HG02759 (cell line): ENCODE measurements around the gene IL3.

Experiments used
- ATAC-seq: cut with Tn5 transposase; IDR thresholded peaks from one replicate; pipeline ENCODE4 v1.9.1; 2021; ENCODE audit warnings: mild to moderate bottlenecking, moderate library complexity; ENCODE audit not compliant: unreplicated experiment

IL3 gene

DNA sequence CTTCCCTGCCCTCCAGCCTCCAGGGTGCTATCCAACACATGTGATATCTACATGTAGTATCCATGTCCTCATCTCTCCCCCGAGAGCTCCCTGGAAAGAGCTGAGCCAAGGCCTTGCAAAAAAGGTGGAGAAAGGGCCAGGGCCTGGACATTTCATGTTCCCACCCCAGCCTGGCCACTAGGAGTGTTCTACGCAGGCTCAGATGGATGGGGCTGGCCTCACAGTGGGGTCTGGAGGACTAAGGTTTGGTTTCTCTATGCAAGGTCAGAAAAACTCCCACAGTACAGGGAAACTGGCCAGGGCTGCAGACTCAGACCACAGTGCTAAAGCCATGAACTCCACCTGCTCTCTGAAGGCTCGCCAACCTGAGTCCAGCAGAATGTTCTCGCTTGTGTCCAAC is 11.6 kb downstream of the IL3 start:
- ATAC-seq: no peak

DNA sequence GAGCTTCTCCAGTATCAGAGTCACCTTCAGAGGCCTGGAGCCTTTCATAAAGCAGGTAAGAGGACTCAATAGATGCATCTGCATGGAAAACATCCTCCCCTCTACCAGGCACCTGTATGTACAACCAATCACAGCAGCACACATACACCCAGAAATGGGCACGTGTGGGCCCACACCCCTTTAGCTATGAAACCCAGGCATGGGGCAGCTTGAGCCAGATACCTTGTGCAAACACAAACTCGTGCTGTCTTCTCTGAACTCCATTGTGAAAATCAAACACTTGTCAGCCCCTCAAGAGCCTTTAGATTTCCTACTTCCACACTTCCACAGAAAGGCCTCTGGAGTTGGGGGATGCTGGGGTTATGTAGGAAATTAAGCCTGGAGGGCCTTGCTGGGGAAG is 12.1 kb downstream of the IL3 start:
- no peak for ATAC-seq

DNA sequence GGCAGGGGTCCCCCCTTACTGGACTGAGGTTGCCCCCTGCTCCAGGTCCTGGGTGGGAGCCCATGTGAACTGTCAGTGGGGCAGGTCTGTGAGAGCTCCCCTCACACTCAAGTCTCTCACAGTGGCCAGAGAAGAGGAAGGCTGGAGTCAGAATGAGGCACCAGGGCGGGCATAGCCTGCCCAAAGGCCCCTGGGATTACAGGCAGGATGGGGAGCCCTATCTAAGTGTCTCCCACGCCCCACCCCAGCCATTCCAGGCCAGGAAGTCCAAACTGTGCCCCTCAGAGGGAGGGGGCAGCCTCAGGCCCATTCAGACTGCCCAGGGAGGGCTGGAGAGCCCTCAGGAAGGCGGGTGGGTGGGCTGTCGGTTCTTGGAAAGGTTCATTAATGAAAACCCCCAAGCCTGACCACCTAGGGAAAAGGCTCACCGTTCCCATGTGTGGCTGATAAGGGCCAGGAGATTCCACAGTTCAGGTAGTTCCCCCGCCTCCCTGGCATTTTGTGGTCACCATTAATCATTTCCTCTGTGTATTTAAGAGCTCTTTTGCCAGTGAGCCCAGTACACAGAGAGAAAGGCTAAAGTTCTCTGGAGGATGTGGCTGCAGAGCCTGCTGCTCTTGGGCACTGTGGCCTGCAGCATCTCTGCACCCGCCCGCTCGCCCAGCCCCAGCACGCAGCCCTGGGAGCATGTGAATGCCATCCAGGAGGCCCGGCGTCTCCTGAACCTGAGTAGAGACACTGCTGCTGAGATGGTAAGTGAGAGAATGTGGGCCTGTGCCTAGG is 13.0 kb downstream of the IL3 start, which contains the start of gene CSF2:
Gene CSF2, plus strand, starts transcription at position 559 of the 783 bp plus-strand sequence. Its CDS starts 35 bp downstream, at position 594.
- no peak for ATAC-seq

DNA sequence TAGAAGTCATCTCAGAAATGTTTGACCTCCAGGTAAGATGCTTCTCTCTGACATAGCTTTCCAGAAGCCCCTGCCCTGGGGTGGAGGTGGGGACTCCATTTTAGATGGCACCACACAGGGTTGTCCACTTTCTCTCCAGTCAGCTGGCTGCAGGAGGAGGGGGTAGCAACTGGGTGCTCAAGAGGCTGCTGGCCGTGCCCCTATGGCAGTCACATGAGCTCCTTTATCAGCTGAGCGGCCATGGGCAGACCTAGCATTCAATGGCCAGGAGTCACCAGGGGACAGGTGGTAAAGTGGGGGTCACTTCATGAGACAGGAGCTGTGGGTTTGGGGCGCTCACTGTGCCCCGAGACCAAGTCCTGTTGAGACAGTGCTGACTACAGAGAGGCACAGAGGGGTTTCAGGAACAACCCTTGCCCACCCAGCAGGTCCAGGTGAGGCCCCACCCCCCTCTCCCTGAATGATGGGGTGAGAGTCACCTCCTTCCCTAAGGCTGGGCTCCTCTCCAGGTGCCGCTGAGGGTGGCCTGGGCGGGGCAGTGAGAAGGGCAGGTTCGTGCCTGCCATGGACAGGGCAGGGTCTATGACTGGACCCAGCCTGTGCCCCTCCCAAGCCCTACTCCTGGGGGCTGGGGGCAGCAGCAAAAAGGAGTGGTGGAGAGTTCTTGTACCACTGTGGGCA is 13.8 kb downstream of the IL3 start:
- ATAC-seq: no peak

DNA sequence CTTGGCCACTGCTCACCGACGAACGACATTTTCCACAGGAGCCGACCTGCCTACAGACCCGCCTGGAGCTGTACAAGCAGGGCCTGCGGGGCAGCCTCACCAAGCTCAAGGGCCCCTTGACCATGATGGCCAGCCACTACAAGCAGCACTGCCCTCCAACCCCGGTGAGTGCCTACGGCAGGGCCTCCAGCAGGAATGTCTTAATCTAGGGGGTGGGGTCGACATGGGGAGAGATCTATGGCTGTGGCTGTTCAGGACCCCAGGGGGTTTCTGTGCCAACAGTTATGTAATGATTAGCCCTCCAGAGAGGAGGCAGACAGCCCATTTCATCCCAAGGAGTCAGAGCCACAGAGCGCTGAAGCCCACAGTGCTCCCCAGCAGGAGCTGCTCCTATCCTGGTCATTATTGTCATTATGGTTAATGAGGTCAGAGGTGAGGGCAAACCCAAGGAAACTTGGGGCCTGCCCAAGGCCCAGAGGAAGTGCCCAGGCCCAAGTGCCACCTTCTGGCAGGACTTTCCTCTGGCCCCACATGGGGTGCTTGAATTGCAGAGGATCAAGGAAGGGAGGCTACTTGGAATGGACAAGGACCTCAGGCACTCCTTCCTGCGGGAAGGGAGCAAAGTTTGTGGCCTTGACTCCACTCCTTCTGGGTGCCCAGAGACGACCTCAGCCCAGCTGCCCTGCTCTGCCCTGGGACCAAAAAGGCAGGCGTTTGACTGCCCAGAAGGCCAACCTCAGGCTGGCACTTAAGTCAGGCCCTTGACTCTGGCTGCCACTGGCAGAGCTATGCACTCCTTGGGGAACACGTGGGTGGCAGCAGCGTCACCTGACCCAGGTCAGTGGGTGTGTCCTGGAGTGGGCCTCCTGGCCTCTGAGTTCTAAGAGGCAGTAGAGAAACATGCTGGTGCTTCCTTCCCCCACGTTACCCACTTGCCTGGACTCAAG is 14.6 kb downstream of the IL3 start:
- ATAC-seq: no peak

DNA sequence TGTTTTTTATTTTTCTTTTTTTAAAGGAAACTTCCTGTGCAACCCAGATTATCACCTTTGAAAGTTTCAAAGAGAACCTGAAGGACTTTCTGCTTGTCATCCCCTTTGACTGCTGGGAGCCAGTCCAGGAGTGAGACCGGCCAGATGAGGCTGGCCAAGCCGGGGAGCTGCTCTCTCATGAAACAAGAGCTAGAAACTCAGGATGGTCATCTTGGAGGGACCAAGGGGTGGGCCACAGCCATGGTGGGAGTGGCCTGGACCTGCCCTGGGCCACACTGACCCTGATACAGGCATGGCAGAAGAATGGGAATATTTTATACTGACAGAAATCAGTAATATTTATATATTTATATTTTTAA is 15.2 kb downstream of the IL3 start:
- no peak for ATAC-seq

DNA sequence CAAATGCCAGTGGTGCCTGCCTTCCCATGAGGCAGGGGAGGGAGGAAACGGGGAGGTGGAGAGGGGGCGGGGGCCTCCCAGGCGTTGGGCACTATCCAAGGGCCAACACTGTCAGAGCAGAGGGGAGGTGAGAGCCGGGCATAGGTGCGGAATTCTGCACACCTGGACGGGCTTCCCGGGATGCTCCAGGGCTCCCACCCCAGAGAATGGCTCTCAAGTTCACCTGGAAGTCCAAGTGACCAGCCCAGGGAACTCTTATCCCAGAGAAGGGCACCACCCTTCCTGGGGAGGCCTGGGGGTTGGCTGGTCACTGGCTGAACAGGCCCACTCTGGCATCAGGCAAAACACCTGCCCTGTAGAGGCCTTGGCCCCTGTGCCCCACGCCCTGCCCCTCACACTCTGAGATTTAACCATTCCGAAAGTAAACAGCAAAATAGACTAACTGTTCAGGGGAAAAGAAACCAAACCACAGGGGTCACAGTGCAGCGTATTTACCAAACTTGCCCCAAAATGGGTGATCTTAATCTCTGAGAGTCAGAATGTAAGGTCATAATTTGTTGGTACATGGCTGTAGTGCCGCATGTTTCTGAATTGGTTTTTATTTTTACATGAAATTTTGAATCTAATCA is 15.9 kb downstream of the IL3 start:
- ATAC-seq: no peak

DNA sequence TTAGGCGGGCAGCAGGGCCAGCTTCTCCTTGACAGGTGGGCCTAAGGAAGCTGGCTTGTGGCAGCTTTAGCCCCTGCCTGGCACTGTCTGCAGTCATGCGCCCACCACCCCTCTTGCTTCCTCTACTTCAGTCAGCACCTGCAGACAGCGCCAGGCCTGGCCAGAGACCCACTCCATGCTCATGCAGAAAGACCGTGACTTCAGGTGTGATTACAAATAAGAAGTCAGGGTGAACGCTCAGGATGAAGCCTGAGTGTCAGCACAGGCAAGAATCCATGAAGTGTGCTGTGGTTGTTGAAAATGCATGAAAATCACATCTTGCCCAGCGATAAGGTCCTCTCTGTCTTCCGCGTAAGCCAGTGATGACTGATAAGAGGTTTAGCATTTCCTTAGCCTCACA is 16.5 kb downstream of the IL3 start:
- no peak for ATAC-seq

DNA sequence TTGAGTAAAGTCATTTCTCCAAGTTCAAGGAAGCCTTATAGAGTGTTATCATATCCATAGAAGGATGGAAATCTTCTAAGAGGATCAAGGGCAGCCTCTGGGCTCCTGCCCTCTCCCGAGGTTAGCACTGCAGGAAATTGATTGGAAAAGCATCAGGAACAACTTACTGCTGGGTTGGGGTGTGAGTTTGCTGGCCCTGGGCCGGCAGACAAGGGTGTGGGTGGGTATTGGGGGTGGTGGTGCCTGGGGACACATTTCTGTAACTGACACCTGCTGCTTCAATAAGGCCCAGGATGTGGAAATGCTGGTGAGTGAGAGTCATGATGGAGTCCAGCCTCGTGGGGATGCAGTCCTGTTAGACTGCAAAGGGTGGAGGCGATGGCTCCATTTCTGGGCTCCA is 18.6 kb downstream of the IL3 start:
- no peak for ATAC-seq

DNA sequence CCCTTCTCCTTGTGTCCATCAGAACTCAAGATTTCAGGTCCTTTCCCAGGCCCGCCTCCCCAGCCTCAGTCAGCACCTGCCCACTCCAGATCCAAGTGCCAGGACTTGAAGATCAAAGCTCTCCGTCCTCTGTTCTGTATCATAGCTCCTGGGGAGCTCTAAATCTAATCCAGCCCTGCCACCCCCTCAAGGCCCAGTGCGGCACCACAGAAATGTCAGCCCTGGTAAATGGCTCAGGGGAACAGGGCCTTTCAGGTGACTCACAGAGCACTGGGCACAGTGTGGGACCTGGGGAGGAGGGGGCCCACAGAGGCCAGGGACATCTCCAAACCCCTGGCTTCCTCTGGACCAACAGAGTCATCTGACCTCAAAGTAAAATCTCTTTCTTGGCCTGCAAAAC is 19.2 kb downstream of the IL3 start:
- no peak for ATAC-seq

DNA sequence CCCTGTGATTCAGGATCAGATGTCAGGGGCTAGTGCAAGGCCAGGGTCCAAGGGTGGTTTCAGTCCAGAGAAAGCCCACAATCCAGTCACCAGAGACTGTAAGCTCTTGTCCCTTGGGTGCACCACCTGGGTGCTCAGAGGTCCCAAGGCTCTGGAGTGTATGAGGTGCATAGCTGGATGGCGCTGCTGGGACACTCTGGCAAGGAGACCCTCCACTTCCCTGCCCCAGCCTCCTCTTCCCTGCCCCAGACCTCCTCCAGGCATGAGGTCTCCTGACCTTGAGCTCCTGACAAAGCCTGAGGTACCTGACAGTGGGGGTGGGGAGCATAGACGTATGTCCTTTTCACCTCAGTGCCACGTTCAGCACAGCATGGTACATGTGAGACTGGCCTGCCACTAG is 20.1 kb downstream of the IL3 start:
- ATAC-seq: no peak

DNA sequence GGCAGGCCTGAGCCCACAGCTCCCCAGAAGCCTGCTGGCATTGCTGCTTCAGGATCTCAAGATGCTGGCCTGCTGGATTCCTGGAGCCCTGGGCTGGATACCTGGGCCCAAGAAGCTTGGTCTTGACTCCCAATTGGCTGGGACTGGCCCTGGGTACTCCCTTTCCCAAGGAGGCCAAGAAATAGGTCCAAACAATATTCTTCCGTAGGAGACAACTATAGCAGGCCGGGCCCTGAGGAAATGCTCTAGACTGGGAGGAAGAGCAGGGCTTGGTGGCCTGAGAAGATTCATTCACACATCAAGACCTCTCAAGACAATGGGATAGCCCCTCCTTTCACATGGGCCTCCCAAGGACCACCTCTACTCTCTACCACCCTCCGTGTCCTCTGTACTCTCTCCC is 21.0 kb downstream of the IL3 start:
- ATAC-seq: no peak

DNA sequence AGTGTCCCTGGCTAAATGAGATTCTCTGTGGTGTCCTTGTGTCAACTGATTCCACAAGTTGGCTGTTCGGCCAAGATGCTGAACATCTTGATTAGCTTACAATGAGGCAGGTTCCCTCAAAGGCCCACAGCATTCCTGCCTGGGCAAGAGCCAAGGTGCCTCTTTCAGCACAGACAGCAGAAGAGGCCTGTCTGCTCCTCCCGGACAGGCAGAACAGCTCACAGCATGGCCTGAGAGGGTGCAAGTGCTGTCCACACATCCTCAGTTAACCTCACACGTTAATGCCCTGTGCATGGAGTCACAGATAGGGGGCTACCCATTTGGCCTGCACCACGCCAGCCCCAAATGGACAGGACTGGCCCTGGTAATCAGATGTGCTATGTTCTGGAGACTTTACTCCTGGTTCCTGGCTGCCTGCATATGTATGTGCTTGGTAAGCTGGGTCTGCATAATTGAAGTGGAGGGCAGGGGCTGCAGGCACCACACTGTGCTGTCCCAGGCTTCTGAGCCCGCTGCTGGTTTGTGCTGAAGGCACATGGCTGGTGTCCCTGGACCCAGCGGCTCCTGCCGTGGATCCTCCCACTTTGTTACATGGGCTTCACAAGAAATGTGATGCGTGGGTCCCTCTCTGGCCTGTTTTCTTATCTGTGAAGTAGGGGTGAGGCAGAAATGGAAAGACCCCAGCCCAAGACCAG is 22.0 kb downstream of the IL3 start:
- ATAC-seq: no peak

DNA sequence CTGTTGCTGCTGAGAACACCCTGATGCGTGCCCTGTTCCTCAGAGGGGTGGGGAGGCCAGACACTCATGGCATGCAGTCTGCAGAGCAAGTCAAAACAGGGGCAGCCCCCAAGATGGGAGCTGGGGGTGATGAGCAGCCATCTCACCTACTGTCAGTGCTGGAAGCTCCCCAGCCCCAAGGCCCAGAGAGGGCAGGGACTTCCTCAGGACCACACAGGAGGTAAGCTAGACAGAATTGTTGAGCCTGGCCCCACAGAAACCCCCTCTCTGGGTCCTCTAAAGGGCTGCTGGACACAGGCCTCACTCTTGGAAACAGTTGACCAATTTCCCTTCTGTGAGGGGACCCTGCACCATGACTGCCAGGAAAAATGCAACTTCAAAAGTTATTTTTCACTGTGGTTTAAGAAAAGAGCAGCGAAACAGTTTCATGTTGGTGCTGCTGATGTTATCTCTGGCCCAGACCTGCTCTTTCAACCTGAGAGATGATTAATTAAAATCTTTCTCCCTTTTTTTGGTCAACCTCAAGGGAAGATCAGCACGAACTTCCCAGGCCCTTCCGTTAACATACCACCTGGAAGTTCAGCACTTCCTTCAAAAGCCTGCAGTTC is 22.7 kb downstream of the IL3 start:
- ATAC-seq: no peak

DNA sequence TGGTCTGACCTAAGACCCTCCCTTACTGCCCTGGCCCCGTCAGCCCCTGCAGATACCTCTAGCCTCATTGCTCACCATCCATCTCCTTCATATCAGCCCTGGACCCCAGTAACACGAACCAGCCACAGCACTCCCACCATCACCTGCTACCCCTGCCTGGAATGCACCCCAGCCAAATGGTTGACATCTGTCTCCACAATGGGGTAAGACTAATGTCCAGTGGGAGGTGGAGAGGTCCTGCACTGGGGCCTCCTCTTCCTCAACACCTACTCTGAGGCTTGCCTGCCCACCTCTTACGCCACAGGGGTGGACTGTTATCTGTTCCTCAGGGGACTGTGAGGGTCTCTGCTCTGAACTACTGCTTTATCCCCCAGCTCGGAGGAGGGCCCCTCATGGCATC is 25.2 kb downstream of the IL3 start:
- no peak for ATAC-seq

DNA sequence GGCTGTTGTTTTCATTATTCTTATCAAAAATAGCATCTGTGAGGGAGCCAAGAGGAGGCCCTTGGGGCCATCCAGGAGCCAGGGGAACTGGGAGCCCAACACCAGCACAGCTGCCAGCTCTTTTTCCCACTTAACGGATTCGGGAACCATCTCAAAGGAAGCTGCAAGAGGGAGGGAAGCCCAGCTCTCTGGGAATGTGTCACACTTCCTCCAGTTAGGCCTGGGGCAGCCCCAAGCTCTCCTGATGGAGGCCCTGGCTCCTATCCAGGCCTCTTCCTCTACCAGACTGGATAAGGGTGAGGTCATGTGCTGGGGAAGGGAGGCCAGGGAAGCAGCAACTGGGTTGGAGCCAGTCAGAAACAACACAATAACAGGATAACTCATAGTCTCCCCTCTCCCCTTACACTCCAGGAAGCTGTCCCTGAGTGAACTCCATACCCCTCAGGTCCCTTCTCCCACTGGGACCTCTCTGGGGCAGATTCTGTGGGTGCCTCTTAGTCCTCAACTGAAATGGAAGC is 25.9 kb downstream of the IL3 start:
- ATAC-seq: no peak

DNA sequence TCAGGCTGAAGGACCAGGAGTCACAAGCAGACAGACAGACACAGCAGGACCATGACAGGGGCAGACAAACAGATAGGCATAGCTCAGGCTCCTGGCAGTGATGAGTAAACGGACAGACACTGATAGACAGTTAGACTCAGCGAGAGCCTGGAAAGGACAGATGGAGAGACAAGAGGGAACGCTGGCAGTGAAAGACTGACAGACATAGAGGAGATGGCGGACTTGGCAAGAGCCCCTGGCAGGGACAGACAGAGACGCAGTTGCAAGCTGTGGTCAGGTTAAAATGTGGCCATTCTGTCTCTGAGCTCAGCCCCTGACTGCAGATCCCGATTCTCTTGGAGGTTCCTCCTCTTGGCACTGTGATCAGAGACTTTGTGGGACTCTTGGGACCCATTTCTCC is 26.7 kb downstream of the IL3 start:
- ATAC-seq: no peak

DNA sequence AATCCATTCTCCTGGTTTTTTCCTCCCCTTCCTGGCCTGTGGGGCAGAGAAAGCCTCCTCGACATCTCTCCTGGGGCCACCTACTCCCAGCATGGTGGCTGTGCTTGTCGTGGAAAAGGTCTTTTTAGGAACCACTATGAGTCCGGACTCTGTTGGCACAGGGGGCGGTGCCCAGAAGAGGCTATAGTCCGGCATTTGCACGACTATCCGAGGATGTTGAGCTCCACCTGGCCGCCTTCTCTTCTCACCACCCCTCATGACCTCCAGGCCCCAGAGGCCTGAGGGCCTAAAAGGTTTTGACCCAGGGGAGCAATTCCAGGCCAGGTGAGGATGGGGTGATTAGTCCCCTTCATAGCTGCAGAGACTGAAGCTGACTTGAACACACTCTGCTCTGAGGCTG is 27.2 kb downstream of the IL3 start:
- no peak for ATAC-seq

DNA sequence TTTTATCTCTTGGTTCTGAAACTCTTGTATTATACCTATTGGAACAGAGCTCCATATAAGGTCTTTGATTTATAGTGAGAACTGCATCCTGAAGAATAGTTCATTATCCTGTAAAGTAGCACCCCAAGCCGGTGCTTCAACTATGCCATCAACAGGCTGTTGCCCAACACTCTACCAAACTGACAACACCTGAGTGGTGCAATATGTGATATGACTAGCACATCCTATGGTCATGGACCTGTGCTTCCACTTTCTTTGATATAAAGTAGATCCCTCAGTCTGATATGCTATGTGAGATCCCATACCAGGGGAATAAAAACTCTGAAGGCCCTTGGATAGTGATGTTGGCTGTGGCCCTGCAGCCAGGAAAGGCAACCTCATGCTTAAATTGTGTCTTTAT is 28.9 kb downstream of the IL3 start:
- ATAC-seq: no peak

DNA sequence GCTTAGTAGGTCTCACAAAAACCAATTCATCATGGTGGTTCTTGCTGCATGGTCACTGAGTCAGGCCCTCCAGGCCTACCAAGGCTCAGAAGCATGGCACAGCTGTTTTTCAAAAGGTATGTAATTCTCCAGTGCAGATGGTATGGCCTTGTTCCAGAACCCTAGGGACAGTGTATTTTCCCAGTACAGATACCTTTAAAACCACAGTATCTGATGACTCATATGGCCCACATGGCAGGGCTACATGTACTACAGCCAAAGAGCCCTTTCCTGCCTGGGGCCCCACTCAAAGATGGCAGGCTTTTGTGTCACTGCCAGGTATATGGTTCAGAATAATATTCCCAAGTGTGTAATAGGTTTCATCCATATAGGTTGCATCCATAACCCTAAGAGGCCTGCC is 29.7 kb downstream of the IL3 start:
- no peak for ATAC-seq
